ENCODE measurements around the gene ENPP1.
"Not testable (repeated sequence)": the region's sequence is repeated elsewhere in the genome, so short reads cannot be mapped to it uniquely, and the experiment has no call there.

DNA sequence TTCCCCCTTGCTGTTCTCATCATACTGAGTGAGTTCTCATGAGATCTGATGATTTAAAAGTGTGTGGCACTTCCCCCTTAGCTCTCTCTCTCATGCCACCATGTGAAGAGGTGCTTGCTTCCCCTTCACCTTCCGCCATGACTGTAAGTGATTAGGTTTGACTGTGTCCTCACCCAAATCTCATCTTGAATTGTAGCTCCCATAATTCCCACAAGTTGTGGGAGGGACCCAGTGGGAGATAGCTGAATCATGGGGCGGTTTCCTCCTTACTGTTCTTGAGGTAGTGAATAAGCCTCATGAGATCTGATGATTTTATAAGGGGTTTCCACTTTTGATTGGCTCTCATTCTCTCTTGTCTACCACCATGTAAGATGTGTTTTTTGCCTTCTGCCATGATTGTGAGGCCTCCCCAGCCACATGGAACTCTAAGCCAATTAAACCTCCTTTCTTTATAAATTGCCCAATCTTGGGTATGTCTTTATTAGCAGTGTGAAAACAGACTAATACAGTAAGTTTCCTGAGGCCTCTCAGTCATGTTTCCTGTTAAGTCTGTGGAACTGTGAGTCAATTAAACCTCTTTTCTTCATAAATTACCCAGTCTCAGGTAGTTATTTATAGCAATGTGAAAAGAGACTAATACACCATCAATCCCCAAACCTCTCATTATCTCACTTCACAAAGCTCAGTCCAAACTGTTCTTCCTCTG lies 108.4 kb downstream of the ENPP1 start:
- TF ChIP-seq EZH2 (IDR thresholded peaks at IDR 0.05; ENCODE audit: insufficient read depth, poor library complexity, severe bottlenecking); EZH2phosphoT487 (IDR thresholded peaks at IDR 0.05; ENCODE audit: insufficient read depth, low read depth): not testable (repeated sequence)
